HepG2 (cell line): ENCODE data around the gene GAPDH. TPM values are rescaled to one million over a fixed set of nuclear protein-coding genes. Genes with fewer than 3 reads are reported as not detected.

Source experiments
- ARNTL ChIP-seq: sonication (generic); formaldehyde crosslinking; IDR thresholded peaks from 2 replicates; pipeline ENCODE4 v1.4.0; 2020; ENCODE audit warnings: mild to moderate bottlenecking, missing genetic modification reagents
- GTF3A ChIP-seq: sonication (generic); formaldehyde crosslinking; conservative IDR thresholded peaks from 2 replicates; pipeline ENCODE4 v1.4.0; 2020; ENCODE audit warnings: mild to moderate bottlenecking, missing genetic modification reagents
- JUNB ChIP-seq: sonication (generic); formaldehyde crosslinking; IDR thresholded peaks from 2 replicates; pipeline ENCODE4 v1.8.0; 2022; ENCODE audit warnings: missing genetic modification reagents, mild to moderate bottlenecking, borderline replicate concordance
- PHF20 ChIP-seq: sonication (generic); formaldehyde crosslinking; IDR thresholded peaks from 2 replicates; pipeline ENCODE4 v1.5.0; 2020; ENCODE audit warnings: mild to moderate bottlenecking, missing genetic modification reagents
- PHF21A ChIP-seq: sonication (generic); formaldehyde crosslinking; IDR thresholded peaks from 2 replicates; pipeline ENCODE4 v1.5.0; 2020; ENCODE audit warnings: mild to moderate bottlenecking, missing genetic modification reagents
- SAFB2 ChIP-seq: sonication (generic); formaldehyde crosslinking; IDR thresholded peaks from 2 replicates; pipeline ENCODE4 v1.5.1; 2020; ENCODE audit warnings: missing genetic modification reagents, low read depth, mild to moderate bottlenecking, borderline replicate concordance
- SKI ChIP-seq: fragments of 450-650 bp; IDR thresholded peaks from one replicate; pipeline ENCODE4 v1.6.1; 2018; ENCODE audit warnings: mild to moderate bottlenecking; ENCODE audit not compliant: partially characterized antibody
- ZNF234 ChIP-seq: sonication (generic); formaldehyde crosslinking; conservative IDR thresholded peaks from 2 replicates; pipeline ENCODE4 v1.5.1; 2020; ENCODE audit warnings: mild to moderate bottlenecking, missing genetic modification reagents
- ZNF382 ChIP-seq: sonication (generic); formaldehyde crosslinking; IDR thresholded peaks from 2 replicates; pipeline ENCODE4 v1.5.0; 2020; ENCODE audit warnings: missing genetic modification reagents, mild to moderate bottlenecking, borderline replicate concordance
- ZNF501 ChIP-seq: sonication (generic); formaldehyde crosslinking; IDR thresholded peaks from 2 replicates; pipeline ENCODE4 v1.5.1; 2020; ENCODE audit warnings: mild to moderate bottlenecking, moderate library complexity, missing genetic modification reagents
- ZNF558 ChIP-seq: sonication (generic); formaldehyde crosslinking; IDR thresholded peaks from 2 replicates; pipeline ENCODE4 v1.9.0; 2022; ENCODE audit warnings: mild to moderate bottlenecking, missing genetic modification reagents, borderline replicate concordance
- ZNF883 ChIP-seq: sonication (generic); formaldehyde crosslinking; IDR thresholded peaks from 2 replicates; pipeline ENCODE4 v1.5.1; 2020; ENCODE audit warnings: mild to moderate bottlenecking, missing genetic modification reagents; ENCODE audit errors: not compliant biosample characterization
- polyA plus RNA-seq, 8 experiments: library from polyadenylated mRNA; depleted of rRNA in 3 of 8; stranded (reverse) in 7 of 8; unstranded in 1 of 8; fragments of >200 nt; fragmentation: Illumina TruSeq in 4 of 8; extraction: Trizol in 4 of 8; gene quantifications; 2 replicates each; pipeline versions ENCODE4 v1.2.1 to v1.2.3, GENCODE V29; 2011 to 2016; ENCODE audit warnings: low read depth in 4 of 8, missing spikeins in 1 of 8, mixed read lengths in 1 of 8; ENCODE audit not compliant: insufficient read depth in 1 of 8
- total RNA-seq, 5 experiments: library from RNA; depleted of rRNA; stranded (reverse); fragments of >200 nt; fragmentation: Illumina TruSeq; extraction: Trizol; gene quantifications; 2 replicates each; pipeline ENCODE4 v1.2.3, GENCODE V29; 2016; ENCODE audit warnings: low read depth in 1 of 5
- TF ChIP-seq, protein P1 (sequence below): IDR thresholded peaks from 2 replicates; pipeline ENCODE4 v1.6.1; 2016; ENCODE audit warnings: low read depth, borderline replicate concordance
- TF ChIP-seq, protein P2 (sequence below), 2 experiments: fragments of 450-650 bp in 1 of 2; sonication (generic) in 1 of 2; formaldehyde crosslinking in 1 of 2; IDR thresholded peaks; 2 replicates each; pipeline versions ENCODE4 v1.6.1 to v1.8.0; 2016 to 2022; ENCODE audit warnings: antibody characterized with exemption in 1 of 2, mild to moderate bottlenecking in 1 of 2, missing genetic modification reagents in 1 of 2
- TF ChIP-seq, protein P3 (sequence below): sonication (generic); formaldehyde crosslinking; IDR thresholded peaks from 2 replicates; pipeline ENCODE4 v1.8.0; 2022; ENCODE audit warnings: mild to moderate bottlenecking, missing genetic modification reagents, borderline replicate concordance

Gene GAPDH
- total and polyA plus RNA-seq, 2 of the 13 experiments (the other 11 are each of a cell fraction or from before 2014, with no cell fraction given), result 3,038 to 12,722 TPM

DNA sequence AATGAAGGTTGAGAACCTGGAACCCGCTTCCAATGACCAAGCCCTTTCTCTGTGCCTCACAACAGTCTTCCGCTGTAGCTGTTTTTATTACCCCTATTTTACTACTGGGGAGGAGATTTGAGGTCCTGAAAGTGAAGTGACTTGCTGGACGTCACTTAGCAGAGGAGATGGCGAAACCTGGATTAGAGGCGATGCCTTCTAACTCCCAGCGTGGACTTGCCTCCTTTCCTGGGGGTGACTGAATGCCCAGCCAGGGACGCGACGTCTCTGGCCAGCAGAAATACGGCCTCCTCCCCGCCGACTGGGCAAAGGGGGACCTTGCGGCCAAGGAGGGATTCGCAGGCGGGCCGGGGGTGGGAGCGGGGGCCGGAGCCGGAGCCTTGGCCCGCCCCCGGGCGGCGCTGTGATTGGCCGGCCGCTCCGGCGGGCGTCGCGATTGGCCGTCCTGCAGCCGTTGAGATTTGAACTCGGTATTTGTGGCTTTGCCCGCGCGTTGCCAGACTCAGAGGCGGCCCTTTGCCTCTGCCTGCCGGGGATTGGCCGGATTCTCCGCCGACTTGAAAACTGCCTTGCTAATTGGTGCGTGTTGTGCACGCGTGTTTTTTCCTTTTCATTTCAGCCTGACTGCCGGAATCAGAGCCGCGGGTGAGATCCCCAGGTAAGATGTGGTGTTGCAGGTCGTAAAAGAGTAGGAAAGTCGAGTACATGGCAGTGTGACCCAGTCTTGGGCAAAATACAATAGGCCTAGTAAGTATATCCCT is 40.6 kb upstream of the GAPDH start, which contains the start of gene NCAPD2 (continued):
- TF ChIP-seq GTF3A (CRISPR knock-in tag) (no peak), ZNF234 (CRISPR knock-in tag) (no peak), ARNTL (CRISPR knock-in tag) (no peak), SKI (no peak), ZNF501 (CRISPR knock-in tag) (peak; percentile 80; the same call in 1 of the 2 replicates), SAFB2 (CRISPR knock-in tag) (peak; percentile 42; the same call in 1 of the 2 replicates), PHF20 (peak; percentile 63; the same call in 1 of the 2 replicates), PHF21A (CRISPR knock-in tag) (peak; percentile 41; the same call in 1 of the 2 replicates), ZNF382 (CRISPR knock-in tag) (no peak), ZNF558 (CRISPR knock-in tag) (peak; percentile 44; the same call in 1 of the 2 replicates), JUNB (0 out of 2 replicates have a peak, but pooled peaks have one; percentile 23), ZNF883 (CRISPR knock-in tag) (no peak)
- TF ChIP-seq, protein P1, sequence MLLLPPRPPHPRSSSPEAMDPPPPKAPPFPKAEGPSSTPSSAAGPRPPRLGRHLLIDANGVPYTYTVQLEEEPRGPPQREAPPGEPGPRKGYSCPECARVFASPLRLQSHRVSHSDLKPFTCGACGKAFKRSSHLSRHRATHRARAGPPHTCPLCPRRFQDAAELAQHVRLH (CRISPR knock-in tag), result peak; percentile 51; the same call in 1 of the 2 replicates
- TF ChIP-seq, protein P2, sequence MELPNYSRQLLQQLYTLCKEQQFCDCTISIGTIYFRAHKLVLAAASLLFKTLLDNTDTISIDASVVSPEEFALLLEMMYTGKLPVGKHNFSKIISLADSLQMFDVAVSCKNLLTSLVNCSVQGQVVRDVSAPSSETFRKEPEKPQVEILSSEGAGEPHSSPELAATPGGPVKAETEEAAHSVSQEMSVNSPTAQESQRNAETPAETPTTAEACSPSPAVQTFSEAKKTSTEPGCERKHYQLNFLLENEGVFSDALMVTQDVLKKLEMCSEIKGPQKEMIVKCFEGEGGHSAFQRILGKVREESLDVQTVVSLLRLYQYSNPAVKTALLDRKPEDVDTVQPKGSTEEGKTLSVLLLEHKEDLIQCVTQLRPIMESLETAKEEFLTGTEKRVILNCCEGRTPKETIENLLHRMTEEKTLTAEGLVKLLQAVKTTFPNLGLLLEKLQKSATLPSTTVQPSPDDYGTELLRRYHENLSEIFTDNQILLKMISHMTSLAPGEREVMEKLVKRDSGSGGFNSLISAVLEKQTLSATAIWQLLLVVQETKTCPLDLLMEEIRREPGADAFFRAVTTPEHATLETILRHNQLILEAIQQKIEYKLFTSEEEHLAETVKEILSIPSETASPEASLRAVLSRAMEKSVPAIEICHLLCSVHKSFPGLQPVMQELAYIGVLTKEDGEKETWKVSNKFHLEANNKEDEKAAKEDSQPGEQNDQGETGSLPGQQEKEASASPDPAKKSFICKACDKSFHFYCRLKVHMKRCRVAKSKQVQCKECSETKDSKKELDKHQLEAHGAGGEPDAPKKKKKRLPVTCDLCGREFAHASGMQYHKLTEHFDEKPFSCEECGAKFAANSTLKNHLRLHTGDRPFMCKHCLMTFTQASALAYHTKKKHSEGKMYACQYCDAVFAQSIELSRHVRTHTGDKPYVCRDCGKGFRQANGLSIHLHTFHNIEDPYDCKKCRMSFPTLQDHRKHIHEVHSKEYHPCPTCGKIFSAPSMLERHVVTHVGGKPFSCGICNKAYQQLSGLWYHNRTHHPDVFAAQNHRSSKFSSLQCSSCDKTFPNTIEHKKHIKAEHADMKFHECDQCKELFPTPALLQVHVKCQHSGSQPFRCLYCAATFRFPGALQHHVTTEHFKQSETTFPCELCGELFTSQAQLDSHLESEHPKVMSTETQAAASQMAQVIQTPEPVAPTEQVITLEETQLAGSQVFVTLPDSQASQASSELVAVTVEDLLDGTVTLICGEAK (IDR thresholded peaks at IDR 0.05), result no peak
- TF ChIP-seq, protein P2 (CRISPR knock-in tag; IDR thresholded peaks at IDR 0.05), result 0 out of 2 replicates have a peak, but pooled peaks have one; percentile 5
- TF ChIP-seq, protein P3, sequence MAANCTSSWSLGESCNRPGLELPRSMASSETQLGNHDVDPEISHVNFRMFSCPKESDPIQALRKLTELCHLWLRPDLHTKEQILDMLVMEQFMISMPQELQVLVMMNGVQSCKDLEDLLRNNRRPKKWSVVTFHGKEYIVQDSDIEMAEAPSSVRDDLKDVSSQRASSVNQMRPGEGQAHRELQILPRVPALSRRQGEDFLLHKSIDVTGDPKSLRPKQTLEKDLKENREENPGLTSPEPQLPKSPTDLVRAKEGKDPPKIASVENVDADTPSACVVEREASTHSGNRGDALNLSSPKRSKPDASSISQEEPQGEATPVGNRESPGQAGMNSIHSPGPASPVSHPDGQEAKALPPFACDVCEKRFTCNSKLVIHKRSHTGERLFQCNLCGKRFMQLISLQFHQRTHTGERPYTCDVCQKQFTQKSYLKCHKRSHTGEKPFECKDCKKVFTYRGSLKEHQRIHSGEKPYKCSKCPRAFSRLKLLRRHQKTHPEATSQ (CRISPR knock-in tag), result peak; percentile 0; the same call in 1 of the 2 replicates
